ENCODE data around the gene SPDYE1.

SPDYE1 gene

DNA sequence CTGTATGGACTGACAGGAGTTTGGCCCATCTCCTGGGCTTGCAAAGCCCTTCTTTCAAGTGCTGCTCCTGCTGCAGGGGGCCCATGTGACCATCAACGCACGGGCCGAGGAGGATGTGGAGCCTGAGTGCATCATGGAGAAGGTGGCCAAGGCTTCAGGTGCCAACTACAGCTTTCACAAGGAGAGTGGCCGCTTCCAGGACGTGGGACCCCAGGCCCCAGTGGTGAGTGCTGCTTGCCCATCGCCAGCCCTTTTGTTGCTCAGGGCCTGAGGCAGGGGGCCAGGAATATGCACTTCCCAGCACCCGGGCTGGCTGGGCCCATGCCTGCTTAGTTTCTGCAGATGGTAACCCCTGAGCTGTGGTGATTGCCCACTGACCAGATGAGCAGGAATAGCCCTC, 59.0 kb downstream of the SPDYE1 start:
- TF ChIP-seq EZH2 (IDR thresholded peaks at IDR 0.05; ENCODE audit: borderline replicate concordance, low read length): no peak
- TF ChIP-seq, protein P1, sequence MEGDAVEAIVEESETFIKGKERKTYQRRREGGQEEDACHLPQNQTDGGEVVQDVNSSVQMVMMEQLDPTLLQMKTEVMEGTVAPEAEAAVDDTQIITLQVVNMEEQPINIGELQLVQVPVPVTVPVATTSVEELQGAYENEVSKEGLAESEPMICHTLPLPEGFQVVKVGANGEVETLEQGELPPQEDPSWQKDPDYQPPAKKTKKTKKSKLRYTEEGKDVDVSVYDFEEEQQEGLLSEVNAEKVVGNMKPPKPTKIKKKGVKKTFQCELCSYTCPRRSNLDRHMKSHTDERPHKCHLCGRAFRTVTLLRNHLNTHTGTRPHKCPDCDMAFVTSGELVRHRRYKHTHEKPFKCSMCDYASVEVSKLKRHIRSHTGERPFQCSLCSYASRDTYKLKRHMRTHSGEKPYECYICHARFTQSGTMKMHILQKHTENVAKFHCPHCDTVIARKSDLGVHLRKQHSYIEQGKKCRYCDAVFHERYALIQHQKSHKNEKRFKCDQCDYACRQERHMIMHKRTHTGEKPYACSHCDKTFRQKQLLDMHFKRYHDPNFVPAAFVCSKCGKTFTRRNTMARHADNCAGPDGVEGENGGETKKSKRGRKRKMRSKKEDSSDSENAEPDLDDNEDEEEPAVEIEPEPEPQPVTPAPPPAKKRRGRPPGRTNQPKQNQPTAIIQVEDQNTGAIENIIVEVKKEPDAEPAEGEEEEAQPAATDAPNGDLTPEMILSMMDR (IDR thresholded peaks at IDR 0.05; ENCODE audit: low read length): no peak
- no peak overlapping the region for H3K9ac ChIP-seq (ENCODE audit: low read length)
- H4K20me1 ChIP-seq (ENCODE audit: insufficient read depth, low read length): no peaks in the 10 kb centered on the region
- H3K36me3 ChIP-seq (ENCODE audit: insufficient read depth, low read length): peaks cover 98% of the 10 kb centered on the region
- H2AFZ ChIP-seq (ENCODE audit: low read length): no peak overlapping the region
- no peaks in the 10 kb centered on the region for H3K79me2 ChIP-seq (ENCODE audit: insufficient read depth, low read length)
- no peaks in the 10 kb centered on the region for H3K9me2 ChIP-seq (ENCODE audit: low read depth, low read length)
- H3K4me3 ChIP-seq (ENCODE audit: low read depth, low read length, poor library complexity, severe bottlenecking): no peak overlapping the region
- H3K4me2 ChIP-seq (ENCODE audit: low read length): no peak overlapping the region
- no peaks in the 10 kb centered on the region for H3F3A ChIP-seq (ENCODE audit: insufficient read depth, low read length)
- peaks cover 12% of the 10 kb centered on the region for H3K4me1 ChIP-seq (ENCODE audit: insufficient read depth, low read length, severe bottlenecking)
- no peak overlapping the region for H3K27ac ChIP-seq (ENCODE audit: low read depth, low read length, poor library complexity, severe bottlenecking)
- no peaks in the 10 kb centered on the region for H3K9me3 ChIP-seq (ENCODE audit: low read length)
- no peaks in the 10 kb centered on the region for H3K27me3 ChIP-seq (ENCODE audit: insufficient read depth, low read length)

DNA sequence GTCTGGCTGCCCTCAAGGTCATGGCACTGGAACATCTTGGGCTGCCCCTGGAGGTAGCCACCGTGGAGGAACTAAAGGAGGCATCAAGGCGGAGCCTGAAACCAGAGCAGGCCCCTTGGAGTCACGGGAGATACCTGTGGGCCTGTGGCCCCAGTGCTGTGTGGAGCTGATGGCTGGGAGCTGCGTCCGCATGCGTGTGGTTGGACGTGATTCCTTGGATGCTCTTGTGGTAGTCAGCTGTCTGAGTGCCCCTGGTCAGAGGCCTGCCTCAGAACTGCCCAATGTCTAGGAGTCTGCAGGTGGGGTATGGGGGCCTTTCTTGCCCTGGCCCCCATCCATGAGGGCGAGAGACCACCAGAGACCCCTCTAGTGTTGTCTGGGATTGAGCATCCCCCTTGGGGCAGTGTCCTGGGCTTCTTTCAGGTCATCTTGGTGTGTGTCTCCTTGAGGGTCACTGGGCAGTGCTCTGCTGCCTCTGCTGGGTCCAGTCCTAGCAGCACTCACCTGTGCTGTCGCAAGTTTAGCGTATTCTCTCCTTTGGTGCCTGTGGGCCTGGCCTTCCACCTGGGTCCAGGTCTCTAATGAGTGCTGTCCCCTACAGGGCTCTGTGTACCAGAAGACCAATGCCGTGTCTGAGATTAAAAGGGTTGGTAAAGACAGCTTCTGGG, 59.6 kb downstream of the SPDYE1 start:
- H3K27me3 ChIP-seq (ENCODE audit: insufficient read depth, low read length): no peaks in the 10 kb centered on the region
- no peak overlapping the region for H3K9ac ChIP-seq (ENCODE audit: low read length)
- no peaks in the 10 kb centered on the region for H3K79me2 ChIP-seq (ENCODE audit: insufficient read depth, low read length)
- TF ChIP-seq, protein P1 (IDR thresholded peaks at IDR 0.05; ENCODE audit: low read length): no peak
- no peak for TF ChIP-seq EZH2 (IDR thresholded peaks at IDR 0.05; ENCODE audit: borderline replicate concordance, low read length)
- no peak overlapping the region for H3K4me3 ChIP-seq (ENCODE audit: low read depth, low read length, poor library complexity, severe bottlenecking)
- H3K4me2 ChIP-seq (ENCODE audit: low read length): no peak overlapping the region
- no peak overlapping the region for H3K27ac ChIP-seq (ENCODE audit: low read depth, low read length, poor library complexity, severe bottlenecking)
- H4K20me1 ChIP-seq (ENCODE audit: insufficient read depth, low read length): no peaks in the 10 kb centered on the region
- no peaks in the 10 kb centered on the region for H3K9me2 ChIP-seq (ENCODE audit: low read depth, low read length)
- peaks cover 99% of the 10 kb centered on the region for H3K36me3 ChIP-seq (ENCODE audit: insufficient read depth, low read length)
- no peaks in the 10 kb centered on the region for H3K9me3 ChIP-seq (ENCODE audit: low read length)
- peaks cover 12% of the 10 kb centered on the region for H3K4me1 ChIP-seq (ENCODE audit: insufficient read depth, low read length, severe bottlenecking)
- no peak overlapping the region for H2AFZ ChIP-seq (ENCODE audit: low read length)
- H3F3A ChIP-seq (ENCODE audit: insufficient read depth, low read length): no peaks in the 10 kb centered on the region

GRCh38 chr7:44057849-44058758, 60.4 kb downstream of the SPDYE1 start:
- no peak overlapping the region for H3K4me2 ChIP-seq (ENCODE audit: low read length)
- peaks cover 98% of the 10 kb centered on the region for H3K36me3 ChIP-seq (ENCODE audit: insufficient read depth, low read length)
- H3K27ac ChIP-seq (ENCODE audit: low read depth, low read length, poor library complexity, severe bottlenecking): peak overlapping the region; percentile 54
- H4K20me1 ChIP-seq (ENCODE audit: insufficient read depth, low read length): no peaks in the 10 kb centered on the region
- H3K79me2 ChIP-seq (ENCODE audit: insufficient read depth, low read length): no peaks in the 10 kb centered on the region
- no peak overlapping the region for H3K4me3 ChIP-seq (ENCODE audit: low read depth, low read length, poor library complexity, severe bottlenecking)
- H3K9me2 ChIP-seq (ENCODE audit: low read depth, low read length): no peaks in the 10 kb centered on the region
- no peaks in the 10 kb centered on the region for H3F3A ChIP-seq (ENCODE audit: insufficient read depth, low read length)
- H3K9ac ChIP-seq (ENCODE audit: low read length): no peak overlapping the region
- no peaks in the 10 kb centered on the region for H3K9me3 ChIP-seq (ENCODE audit: low read length)
- no peak overlapping the region for H2AFZ ChIP-seq (ENCODE audit: low read length)
- TF ChIP-seq, protein P1 (IDR thresholded peaks at IDR 0.05; ENCODE audit: low read length): no peak; the same call in 1 of the 2 replicates
- TF ChIP-seq EZH2 (IDR thresholded peaks at IDR 0.05; ENCODE audit: borderline replicate concordance, low read length): no peak
- peaks cover 12% of the 10 kb centered on the region for H3K4me1 ChIP-seq (ENCODE audit: insufficient read depth, low read length, severe bottlenecking)
- H3K27me3 ChIP-seq (ENCODE audit: insufficient read depth, low read length): no peaks in the 10 kb centered on the region

Data from OCI-LY1 (cell line).